HG02798 (cell line): ENCODE results near the gene LAMC3.

ENCODE experiments used
- ATAC-seq: cut with Tn5 transposase; IDR thresholded peaks from one replicate; pipeline ENCODE4 v1.9.1; 2021; ENCODE audit warnings: mild to moderate bottlenecking; ENCODE audit not compliant: unreplicated experiment, poor library complexity

Gene LAMC3

GRCh38 chr9:131008909-131009618 is at the start of gene LAMC3:
Gene LAMC3, plus strand, starts transcription at chr9:131009174. Its CDS starts 41 bp downstream, at chr9:131009215.
- ATAC-seq = no peak

DNA sequence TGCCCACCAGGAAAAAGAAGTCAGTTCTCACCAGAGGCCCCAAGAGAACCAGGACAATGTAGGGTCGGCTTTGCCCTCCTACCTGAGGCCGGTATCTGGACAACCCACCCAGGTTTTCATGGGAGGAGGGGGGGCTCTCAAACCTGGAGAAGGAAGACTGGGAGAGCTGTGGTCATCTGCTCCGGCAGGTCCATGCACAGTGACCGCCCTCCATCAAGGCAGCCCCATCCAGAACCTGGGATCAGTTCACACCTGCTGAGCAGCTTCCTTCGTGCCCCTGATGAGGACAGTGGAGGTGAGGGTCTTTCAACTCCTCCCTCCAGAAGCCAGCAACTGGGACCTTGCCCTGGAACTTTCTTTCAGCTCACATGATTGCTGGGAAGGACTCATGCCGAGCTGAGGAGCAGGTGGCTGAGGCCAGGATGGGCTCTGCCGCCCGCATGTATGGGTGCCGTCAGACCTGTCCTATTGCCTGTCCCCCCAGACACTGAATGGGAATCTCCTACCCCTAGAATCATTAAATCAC is 49.1 kb upstream of the LAMC3 start:
- ATAC-seq = no peak

DNA sequence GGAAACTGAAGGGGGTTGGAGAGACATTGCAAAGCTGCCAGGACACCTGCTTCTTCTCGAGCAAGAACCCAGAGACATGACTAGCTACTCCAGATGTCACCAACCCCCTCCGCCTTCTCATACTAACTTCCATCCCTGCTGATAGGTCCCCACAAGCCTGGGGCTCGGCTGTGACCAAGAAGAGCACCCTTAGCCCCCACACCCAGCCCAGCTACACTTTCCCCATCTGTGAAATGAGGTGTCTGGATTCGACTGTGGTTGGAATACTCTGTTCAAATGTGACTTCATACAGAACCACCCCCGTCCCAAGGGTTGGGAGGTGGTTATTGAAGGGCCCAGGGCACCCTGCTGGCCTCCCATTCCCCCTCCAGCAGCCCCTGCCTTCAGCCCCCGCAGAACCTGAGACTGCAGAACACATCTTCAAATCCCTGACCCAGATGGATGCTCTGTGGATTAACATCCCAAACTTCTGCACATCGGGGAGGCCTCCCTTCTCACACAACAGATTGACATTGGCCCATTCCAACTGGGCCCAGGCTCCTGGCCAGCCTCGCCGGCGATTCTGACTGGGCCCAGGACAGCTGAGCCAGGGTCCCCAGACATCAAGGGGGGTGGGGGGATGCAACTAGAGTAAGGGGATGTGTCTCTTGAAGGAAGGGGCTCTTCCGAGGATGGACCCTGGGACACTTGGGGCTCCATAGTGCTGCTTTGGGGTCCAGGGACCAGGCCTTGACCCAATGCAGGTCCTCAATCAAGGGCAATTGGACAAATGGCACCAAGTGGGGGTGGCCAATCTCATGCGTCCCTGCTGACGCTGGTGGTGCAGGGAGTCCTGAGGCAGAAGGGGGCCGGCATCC is 48.2 kb upstream of the LAMC3 start:
- no peak for ATAC-seq

DNA sequence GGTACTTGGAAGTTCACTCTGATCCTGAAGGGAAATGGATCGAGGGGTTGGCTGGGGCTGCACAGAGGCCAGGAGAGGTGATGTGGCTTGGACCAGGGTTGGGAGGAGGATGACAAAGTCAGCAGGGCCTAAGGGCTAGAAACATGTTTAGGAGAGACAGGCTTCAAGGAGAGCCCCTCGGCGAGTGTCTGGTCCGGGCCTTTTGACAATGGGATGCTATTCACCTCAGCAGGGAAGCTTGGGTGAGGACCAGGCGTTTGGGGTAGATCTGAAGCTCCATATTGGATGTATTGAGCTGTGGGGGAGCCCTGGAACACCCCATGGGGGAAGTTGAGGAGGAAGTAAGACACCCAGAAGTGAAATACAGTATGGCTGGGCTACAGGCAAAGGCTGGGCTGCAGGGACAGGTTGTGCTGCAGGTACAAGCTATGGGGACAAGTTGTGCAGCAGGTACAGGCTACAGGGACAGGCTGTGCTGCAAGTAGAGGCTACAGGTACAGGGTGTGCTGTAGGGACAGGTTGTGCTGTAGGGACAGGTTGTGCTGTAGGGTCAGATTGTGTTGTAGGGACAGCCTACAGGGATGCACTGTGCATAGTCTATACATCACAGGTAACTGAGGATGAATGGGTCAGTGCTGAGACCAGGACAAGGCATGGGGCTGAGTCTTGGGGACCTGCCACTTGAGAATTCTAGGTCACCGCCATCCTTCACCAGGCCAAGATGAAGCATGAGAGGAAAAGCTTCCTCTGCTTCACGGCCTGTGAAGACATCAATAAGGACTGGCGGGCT is 47.3 kb upstream of the LAMC3 start:
- no peak for ATAC-seq

DNA sequence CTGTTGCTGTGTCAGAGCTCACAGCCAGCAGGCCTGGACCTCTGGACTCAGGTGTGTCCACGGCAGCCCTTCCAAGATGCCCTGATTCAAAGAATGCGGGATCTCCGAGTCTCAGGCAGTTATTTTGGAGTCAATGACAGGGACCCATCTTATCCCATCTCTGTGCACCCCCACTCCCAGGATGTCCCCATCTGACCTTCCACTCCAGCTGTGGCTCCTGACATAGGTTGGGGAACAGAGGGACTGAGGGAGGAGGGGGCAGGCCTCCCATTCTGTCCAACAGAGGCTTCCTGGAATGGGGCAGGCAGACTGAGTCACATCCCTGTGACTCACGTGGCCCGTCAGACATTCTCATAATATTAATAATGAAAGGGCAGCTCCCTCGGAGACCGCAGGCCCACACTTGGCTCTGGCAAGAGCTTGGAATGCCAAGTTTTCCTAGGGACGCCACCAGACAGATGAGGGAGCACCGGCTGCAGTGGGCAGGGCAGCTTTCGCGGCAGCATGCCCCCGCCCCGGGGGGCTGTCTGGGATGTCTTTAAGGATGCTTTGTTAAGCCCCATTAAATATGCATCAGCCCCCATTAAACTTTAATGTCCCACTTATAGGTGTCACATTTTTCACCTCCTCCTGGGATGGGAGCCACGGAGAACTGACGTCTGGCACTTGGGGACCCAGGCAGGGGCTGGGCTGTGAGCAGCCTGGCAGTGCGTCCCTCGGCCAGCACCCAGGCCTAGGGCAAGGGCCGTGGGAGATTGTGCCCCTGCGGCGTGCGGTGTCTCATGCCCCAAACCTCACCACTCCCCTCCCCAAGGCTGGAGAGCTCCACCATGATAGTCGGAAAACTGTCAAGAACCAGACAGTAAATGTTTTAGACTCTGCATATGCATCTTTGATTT is 46.3 kb upstream of the LAMC3 start:
- ATAC-seq = no peak

- ATAC-seq = no peak
Measured at GRCh38 chr9:130963337-130963908, 45.6 kb upstream of the LAMC3 start.

GRCh38 chr9:130963916-130964315 is 45.1 kb upstream of the LAMC3 start:
- no peak for ATAC-seq

DNA sequence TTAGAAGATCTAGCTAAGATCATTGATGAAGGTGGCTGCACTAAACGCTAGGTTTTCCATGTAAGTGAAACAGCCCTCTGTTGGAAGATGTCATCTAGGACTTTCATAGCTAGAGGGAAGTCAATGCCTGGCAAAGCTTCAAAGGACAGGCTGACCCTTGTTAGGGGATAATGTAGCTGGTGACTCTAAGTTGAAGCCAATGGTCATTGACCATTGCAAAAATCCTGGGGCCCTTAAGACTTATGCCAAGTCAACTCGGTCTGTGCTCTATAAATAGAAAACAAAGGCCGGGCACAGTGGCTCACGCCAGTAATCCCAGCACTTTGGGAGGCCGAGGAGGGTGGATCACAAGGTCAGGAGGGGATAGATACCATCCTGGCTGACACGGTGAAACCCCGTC is 43.3 kb upstream of the LAMC3 start:
- ATAC-seq = no peak

- no peak for ATAC-seq
Measured at GRCh38 chr9:130970052-130970451, 38.9 kb upstream of the LAMC3 start.

GRCh38 chr9:130970855-130971254 is 38.1 kb upstream of the LAMC3 start:
- no peak for ATAC-seq

DNA sequence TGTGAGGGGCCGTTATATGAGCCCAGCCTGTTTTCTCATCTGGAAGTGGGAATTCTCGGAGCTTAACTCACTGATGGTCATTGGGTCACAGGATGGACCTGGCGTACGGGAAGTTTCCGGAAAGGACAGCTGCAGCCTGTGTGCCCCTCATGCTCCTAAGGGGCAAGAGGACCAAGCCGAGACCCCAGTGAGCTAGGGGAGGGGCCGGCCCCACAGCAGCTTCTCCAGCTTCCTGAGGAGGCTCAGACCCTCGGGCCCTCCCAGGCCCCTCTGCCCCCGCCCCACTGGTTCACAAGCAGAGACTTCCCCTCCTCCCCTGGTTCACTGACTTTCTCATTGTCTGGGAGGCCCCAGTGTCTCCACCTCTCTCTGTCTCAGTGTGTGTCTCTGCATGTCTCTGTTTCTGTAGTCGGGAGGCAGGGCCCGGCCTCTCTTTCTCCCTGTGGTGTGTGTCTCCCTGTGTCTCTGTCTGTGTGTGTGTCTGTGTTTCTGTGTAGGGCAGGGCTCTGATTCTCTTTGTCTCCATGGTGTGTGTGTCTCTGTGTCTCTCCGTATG is 37.6 kb upstream of the LAMC3 start:
- no peak for ATAC-seq

- ATAC-seq = no peak
Measured at GRCh38 chr9:130972277-130972956, 36.6 kb upstream of the LAMC3 start.

GRCh38 chr9:130972957-130973685 is 35.9 kb upstream of the LAMC3 start:
- ATAC-seq = no peak

GRCh38 chr9:130973686-130974281 is 35.2 kb upstream of the LAMC3 start:
- ATAC-seq = no peak

- ATAC-seq = no peak
Measured at GRCh38 chr9:130974697-130975096, 34.3 kb upstream of the LAMC3 start.

GRCh38 chr9:130975156-130975555 is 33.8 kb upstream of the LAMC3 start:
- no peak for ATAC-seq
